ENCODE results near the gene HOXA9. TPM values are rescaled to one million over a fixed set of nuclear protein-coding genes. Genes with fewer than 3 reads are reported as not detected.

HOXA9 gene
- total RNA-seq, 1 experiment from 2014 or later: 91.0 TPM

- BruUV-seq (replicated peaks): no TSS peak
- no peak for TF ChIP-seq POLR2A (IDR thresholded peaks at IDR 0.05; ENCODE audit: borderline replicate concordance, extremely low read depth, insufficient read depth, insufficient read length)
- no peak for TF ChIP-seq MAX (IDR thresholded peaks at IDR 0.05)
- no peak for TF ChIP-seq YY1 (IDR thresholded peaks at IDR 0.05; ENCODE audit: extremely low read depth, insufficient replicate concordance, low read depth, low read length)
- no peak for TF ChIP-seq POLR2AphosphoS5 (IDR thresholded peaks at IDR 0.05; ENCODE audit: low read depth, low read length)
- no peak for TF ChIP-seq FOSL1 (IDR thresholded peaks at IDR 0.05; ENCODE audit: low read depth)
- no peak for TF ChIP-seq ZFX (IDR thresholded peaks at IDR 0.05)
- TF ChIP-seq ZNF274 (IDR thresholded peaks at IDR 0.05; ENCODE audit: low read depth, low read length): no peak
- no peak for TF ChIP-seq SRF (IDR thresholded peaks at IDR 0.05; ENCODE audit: low read depth)
- Histone ChIP-seq H3K4me3 (replicated peaks in 1 of 2; ENCODE audit: low read depth in 1 of 2, low read length in 2 of 2) (no peak overlapping the region), H3K27me3 (ENCODE audit: insufficient read depth, low read length) (no peaks in the 10 kb centered on the region), H3K9ac (ENCODE audit: low read length) (no peak overlapping the region), H4K20me1 (ENCODE audit: insufficient read depth) (no peaks in the 10 kb centered on the region), H3K4me1 (ENCODE audit: control insufficient read depth in 1 of 2, insufficient read depth in 2 of 2, low read length in 2 of 2) (peaks cover 28 to 45% of the 10 kb centered on the region in 2 experiments), H3K27ac (ENCODE audit: low read depth, low read length) (no peak overlapping the region), H3K79me2 (ENCODE audit: insufficient read depth, low read length) (no peaks in the 10 kb centered on the region), H2AFZ (ENCODE audit: low read depth, low read length, poor library complexity, severe bottlenecking) (no peak overlapping the region), H3K36me3 (ENCODE audit: control insufficient read depth in 1 of 2, insufficient read depth in 2 of 2, low read length in 2 of 2) (peaks cover 3 to 6% of the 10 kb centered on the region in 2 experiments; a peak in 2 of 4 replicates), H3K9me2 (ENCODE audit: insufficient read depth) (no peaks in the 10 kb centered on the region), H3K9me3 (ENCODE audit: control insufficient read depth in 1 of 2, insufficient read depth in 1 of 2, low read depth in 1 of 2, low read length in 2 of 2) (no peaks in the 10 kb centered on the region), H3K4me2 (ENCODE audit: low read length) (no peak overlapping the region)
- CTCF ChIA-PET: no interaction called here
- intact Hi-C loops (cut with micrococcal nuclease): no loop called here
- no peak for DNase-seq (ENCODE audit: low read depth, low spot score)
- POLR2A ChIA-PET: no interaction called here
- RAD21 ChIA-PET (ENCODE audit: low non-redundant PET in 1 of 2, low total read pairs in 2 of 2, uncharacterized antibody in 2 of 2, unreplicated experiment in 2 of 2): no interaction called here
- ATAC-seq: no peak
These were observed 26.4 kb downstream of the HOXA9 start for GRCh38 chr7:27138985-27139333.

- no peak overlapping the region for H2AFZ ChIP-seq (ENCODE audit: low read depth, low read length, poor library complexity, severe bottlenecking)
- H3K27ac ChIP-seq (ENCODE audit: low read depth, low read length): no peak overlapping the region
- RAD21 ChIA-PET (ENCODE audit: low non-redundant PET in 1 of 2, low total read pairs in 2 of 2, uncharacterized antibody in 2 of 2, unreplicated experiment in 2 of 2): no interaction called here
- CTCF ChIA-PET: no interaction called here
- no peaks in the 10 kb centered on the region for H3K27me3 ChIP-seq (ENCODE audit: insufficient read depth, low read length)
- no peaks in the 10 kb centered on the region for H3K9me2 ChIP-seq (ENCODE audit: insufficient read depth)
- no peak for DNase-seq (ENCODE audit: low read depth, low spot score)
- POLR2A ChIA-PET: no interaction called here
- intact Hi-C loops (cut with micrococcal nuclease): no loop called here
- H3K9ac ChIP-seq (ENCODE audit: low read length): no peak overlapping the region
- H3K4me1 ChIP-seq (ENCODE audit: control insufficient read depth in 1 of 2, insufficient read depth in 2 of 2, low read length in 2 of 2): peaks cover 33 to 50% of the 10 kb centered on the region in 2 experiments
- no TSS peak for BruUV-seq (replicated peaks)
- H3K79me2 ChIP-seq (ENCODE audit: insufficient read depth, low read length): no peaks in the 10 kb centered on the region
- no peak for ATAC-seq
- no peak for TF ChIP-seq ZFX (IDR thresholded peaks at IDR 0.05)
- TF ChIP-seq ZBTB33 (IDR thresholded peaks at IDR 0.05; ENCODE audit: extremely low read depth, insufficient replicate concordance, low read length): no peak
- H3K4me3 ChIP-seq (replicated peaks in 1 of 2; ENCODE audit: low read depth in 1 of 2, low read length in 2 of 2): no peak overlapping the region
- H3K36me3 ChIP-seq (ENCODE audit: control insufficient read depth in 1 of 2, insufficient read depth in 2 of 2, low read length in 2 of 2): peaks cover 1 to 2% of the 10 kb centered on the region in 2 experiments; a peak in 2 of 4 replicates
- H3K4me2 ChIP-seq (ENCODE audit: low read length): no peak overlapping the region
- H4K20me1 ChIP-seq (ENCODE audit: insufficient read depth): no peaks in the 10 kb centered on the region
- no peaks in the 10 kb centered on the region for H3K9me3 ChIP-seq (ENCODE audit: control insufficient read depth in 1 of 2, insufficient read depth in 1 of 2, low read depth in 1 of 2, low read length in 2 of 2)
These were observed 26.9 kb downstream of the HOXA9 start for GRCh38 chr7:27138472-27138871.
